AG04450 (cell line): ENCODE results near the gene TTC23. TPM values are rescaled to one million over a fixed set of nuclear protein-coding genes. Genes with fewer than 3 reads are reported as not detected.

Experiments
- CTCF ChIA-PET: fragments of 300-600, 350-600 bp; formaldehyde crosslinking; extraction: SDS; loops from one replicate; lab custom pipeline; 2022; ENCODE audit warnings: antibody characterized with exemption, inconsistent platforms; lab: Charles Lee
- POLR2A ChIA-PET: fragments of 350-600 bp; formaldehyde crosslinking; extraction: SDS; loops from one replicate; lab custom pipeline; 2021; ENCODE audit warnings: antibody characterized with exemption, inconsistent platforms; lab: Yijun Ruan, JAX
- DNase-seq: peaks from one replicate; pipeline ENCODE4 v3.0.0-alpha.2; 2011; ENCODE audit warnings: low read depth, low spot score
- H3K27ac ChIP-seq: one replicate; pipeline ENCODE4 v1.5.1; 2012; ENCODE audit warnings: low read depth, low read length, control low read depth
- H3K27me3 ChIP-seq: one replicate; pipeline ENCODE4 v1.6.0; 2012; ENCODE audit warnings: low read length; ENCODE audit not compliant: control insufficient read depth, insufficient read depth
- H3K4me3 ChIP-seq: 2 replicates; pipeline ENCODE4 v1.5.1; 2011; ENCODE audit warnings: mild to moderate bottlenecking, low read depth, low read length, control low read depth
- H3K9me3 ChIP-seq: 2 replicates; pipeline ENCODE4 v1.5.1; 2012; ENCODE audit warnings: low read length; ENCODE audit not compliant: control insufficient read depth, insufficient read depth
- CTCF ChIP-seq: IDR thresholded peaks from 2 replicates; pipeline ENCODE4 v1.5.1; 2011; ENCODE audit warnings: low read depth, low read length, control low read depth, inconsistent platforms
- polyA plus RNA-seq: library from polyadenylated mRNA; depleted of rRNA; stranded (reverse); fragments of >200 nt; gene quantifications from 2 replicates; pipeline ENCODE4 v1.2.3, GENCODE V29; 2011

Gene TTC23
- polyA plus RNA-seq, 1 experiment: 7.2 TPM

- Histone ChIP-seq H3K9me3 (no peaks in the 10 kb centered on the region), H3K27ac (no peak overlapping the region), H3K27me3 (peaks cover 26% of the 10 kb centered on the region), H3K4me3 (no peak overlapping the region)
- ChIA-PET POLR2A (no interaction called here), CTCF (interaction anchor here (1.1 to 8.0 kb wide), 3 partner anchors 13 to 113 kb away, joined by 3 to 198 read pairs (median 4); no protein-coding TSS in a partner anchor)
- DNase-seq: no peak
- no peak for TF ChIP-seq CTCF
These were observed 150.4 kb downstream of the TTC23 start for GRCh38 chr15:99098991-99099390.

DNA sequence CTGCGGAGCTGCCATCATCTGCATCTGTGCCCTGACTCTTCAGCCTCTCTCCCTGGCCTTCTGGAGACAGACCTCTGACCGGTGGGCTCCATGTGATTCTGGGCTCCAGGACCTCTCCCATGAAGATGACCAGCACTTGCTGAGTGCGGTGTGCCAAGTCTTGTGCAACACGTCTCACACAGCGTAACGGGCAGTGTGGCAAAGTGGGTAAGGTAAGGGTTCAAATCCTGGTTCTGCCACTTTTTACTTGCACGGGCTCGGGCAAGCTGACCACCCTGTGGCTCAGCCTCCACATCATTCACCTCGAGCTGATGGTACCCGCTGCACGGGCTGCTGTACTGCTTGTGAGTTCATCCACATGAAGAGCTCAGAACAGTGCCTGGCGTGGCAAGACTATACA, 151.0 kb downstream of the TTC23 start:
- POLR2A ChIA-PET: no interaction called here
- TF ChIP-seq CTCF: no peak
- Histone ChIP-seq H3K4me3 (no peak overlapping the region), H3K9me3 (no peaks in the 10 kb centered on the region), H3K27me3 (peaks cover 26% of the 10 kb centered on the region), H3K27ac (no peak overlapping the region)
- DNase-seq: no peak
- CTCF ChIA-PET: interaction anchor here (1.1 to 8.0 kb wide), 3 partner anchors 12 to 114 kb away, joined by 3 to 198 read pairs (median 4); no protein-coding TSS in a partner anchor

- Histone ChIP-seq H3K27me3 (peaks cover 25% of the 10 kb centered on the region), H3K9me3 (no peaks in the 10 kb centered on the region), H3K27ac (no peak overlapping the region), H3K4me3 (no peak overlapping the region)
- no peak for DNase-seq
- no peak for TF ChIP-seq CTCF
- ChIA-PET CTCF (interaction anchor here (0.5 to 8.0 kb wide), 5 partner anchors 8 to 220 kb away, joined by 3 to 198 read pairs (median 4); no protein-coding TSS in a partner anchor), POLR2A (no interaction called here)
These were observed 151.7 kb downstream of the TTC23 start for GRCh38 chr15:99097441-99098410.

DNA sequence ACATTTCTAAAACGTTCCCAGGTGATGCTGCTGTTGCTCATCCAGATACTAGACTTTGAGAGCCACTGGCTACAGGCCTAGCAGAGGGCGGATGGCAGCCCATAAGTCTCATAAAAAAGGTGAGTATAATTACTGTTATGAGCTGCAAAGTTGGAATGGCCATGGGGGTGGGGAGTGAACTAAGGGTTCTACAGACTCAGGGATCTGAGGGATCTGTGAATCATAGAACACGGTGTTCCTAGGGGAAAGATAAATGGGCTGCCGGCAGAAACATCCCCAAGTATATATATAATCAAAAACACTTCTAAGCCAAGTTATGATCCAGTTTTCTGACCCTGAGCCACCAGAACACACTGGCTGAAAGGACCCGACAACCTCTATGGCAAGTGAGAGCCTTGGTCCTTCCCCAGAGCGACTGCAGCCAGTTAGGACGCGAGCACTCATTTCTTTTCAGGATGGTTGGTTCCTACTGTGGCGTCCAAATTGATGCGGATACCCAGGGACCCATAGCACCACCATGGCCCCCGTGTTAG, 152.4 kb downstream of the TTC23 start:
- no peak for DNase-seq
- ChIA-PET POLR2A (no interaction called here), CTCF (interaction anchor here (0.5 to 8.0 kb wide), 3 partner anchors 9 to 219 kb away, joined by 3 to 198 read pairs (median 7); no protein-coding TSS in a partner anchor)
- TF ChIP-seq CTCF: no peak
- Histone ChIP-seq H3K4me3 (no peak overlapping the region), H3K27ac (no peak overlapping the region), H3K9me3 (no peaks in the 10 kb centered on the region), H3K27me3 (peaks cover 19% of the 10 kb centered on the region)
